DOHH2 (cell line): ENCODE results near the gene MPP4.

Experiments used
- EZH2phosphoT487 ChIP-seq: fragments of 200-600 bp; sonication (generic); IDR thresholded peaks from 2 replicates; pipeline ENCODE4 v1.6.1; 2017; ENCODE audit warnings: borderline replicate concordance, mild to moderate bottlenecking, antibody characterized with exemption, low read length, moderate library complexity, mixed read lengths
- TF ChIP-seq, protein P1 (sequence below): fragments of 200-600 bp; sonication (generic); IDR thresholded peaks from one replicate; pipeline ENCODE4 v1.5.1; 2014; ENCODE audit warnings: antibody characterized with exemption, mild to moderate bottlenecking, low read depth, low read length; ENCODE audit not compliant: poor library complexity, severe bottlenecking

GRCh38 chr2:201699416-201699815 is 972 bp upstream of the MPP4 start:
- TF ChIP-seq, protein P1, sequence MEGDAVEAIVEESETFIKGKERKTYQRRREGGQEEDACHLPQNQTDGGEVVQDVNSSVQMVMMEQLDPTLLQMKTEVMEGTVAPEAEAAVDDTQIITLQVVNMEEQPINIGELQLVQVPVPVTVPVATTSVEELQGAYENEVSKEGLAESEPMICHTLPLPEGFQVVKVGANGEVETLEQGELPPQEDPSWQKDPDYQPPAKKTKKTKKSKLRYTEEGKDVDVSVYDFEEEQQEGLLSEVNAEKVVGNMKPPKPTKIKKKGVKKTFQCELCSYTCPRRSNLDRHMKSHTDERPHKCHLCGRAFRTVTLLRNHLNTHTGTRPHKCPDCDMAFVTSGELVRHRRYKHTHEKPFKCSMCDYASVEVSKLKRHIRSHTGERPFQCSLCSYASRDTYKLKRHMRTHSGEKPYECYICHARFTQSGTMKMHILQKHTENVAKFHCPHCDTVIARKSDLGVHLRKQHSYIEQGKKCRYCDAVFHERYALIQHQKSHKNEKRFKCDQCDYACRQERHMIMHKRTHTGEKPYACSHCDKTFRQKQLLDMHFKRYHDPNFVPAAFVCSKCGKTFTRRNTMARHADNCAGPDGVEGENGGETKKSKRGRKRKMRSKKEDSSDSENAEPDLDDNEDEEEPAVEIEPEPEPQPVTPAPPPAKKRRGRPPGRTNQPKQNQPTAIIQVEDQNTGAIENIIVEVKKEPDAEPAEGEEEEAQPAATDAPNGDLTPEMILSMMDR = no peak
- TF ChIP-seq EZH2phosphoT487 = no peak
